ENCODE measurements around the gene CSK.
"Not testable (repeated sequence)": the region's sequence is repeated elsewhere in the genome, so short reads cannot be mapped to it uniquely, and the experiment has no call there.

Gene CSK

DNA sequence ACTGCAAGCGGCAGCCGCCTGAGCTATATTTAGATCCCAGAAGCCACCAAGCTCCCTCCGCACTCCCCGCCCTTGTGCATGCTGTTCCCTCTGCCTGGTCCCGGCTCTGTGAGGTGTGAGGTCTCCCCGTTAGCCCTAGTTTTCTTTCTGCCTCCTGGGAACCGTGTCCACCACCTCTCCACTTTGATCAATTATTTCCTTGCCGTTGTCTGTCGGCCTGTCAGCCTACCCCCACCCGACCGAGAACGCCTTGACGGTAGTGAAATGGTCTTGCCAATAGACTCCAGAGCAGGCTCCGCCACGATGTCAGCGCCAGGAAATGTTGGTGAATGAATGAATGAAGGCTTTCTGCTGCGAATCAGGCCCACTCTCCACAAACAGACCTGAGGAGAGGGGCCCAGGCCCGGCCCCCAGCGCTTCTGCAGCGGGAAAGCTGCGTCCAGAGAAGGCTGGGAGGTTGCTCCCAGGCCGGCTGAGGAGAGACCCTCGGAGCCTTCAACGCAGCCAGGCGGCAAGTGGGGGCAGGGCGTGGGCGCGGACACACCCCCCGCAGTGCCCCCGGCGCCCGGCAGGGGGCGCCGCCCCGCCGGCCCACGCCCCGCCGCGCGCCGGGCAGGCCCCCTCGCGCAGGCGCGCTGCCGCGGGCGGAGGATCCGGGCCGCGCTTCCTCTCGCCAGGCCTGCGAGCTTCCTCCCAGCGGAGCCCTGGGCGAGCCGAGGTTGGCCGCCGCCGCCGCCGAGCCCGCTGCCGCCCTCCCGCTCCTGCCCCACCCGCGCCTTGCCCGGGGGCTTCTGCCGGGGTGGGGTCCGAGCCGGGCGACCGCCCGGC, at the start of gene CSK:
TSS of gene CSK (plus strand) at position 650 of the 828 bp plus-strand sequence. CDS start 16,218 bp downstream, outside the sequence.
- DNase-seq (ENCODE audit: low read depth): peak; percentile 70

DNA sequence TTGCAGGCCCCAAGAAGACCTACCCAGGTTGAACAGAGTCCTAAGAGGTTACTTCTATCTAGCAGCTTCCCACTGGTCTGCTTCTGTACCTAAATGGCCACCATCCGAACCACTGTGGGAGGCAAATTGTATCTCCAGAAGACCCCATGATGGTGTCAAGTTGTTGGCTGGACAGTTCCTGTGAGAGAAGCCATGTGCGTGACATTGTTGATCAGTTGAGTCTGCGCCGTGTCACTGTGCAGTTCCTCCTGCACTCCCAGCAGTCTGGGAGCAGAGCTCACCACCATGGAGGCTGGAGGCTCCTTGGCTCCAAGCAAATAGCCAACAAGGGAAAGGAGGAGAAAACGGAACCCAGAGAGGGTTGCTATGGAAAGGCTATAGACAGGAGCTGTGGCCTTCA, 49.0 kb upstream of the CSK start:
- no peak for DNase-seq (ENCODE audit: low read depth)

DNA sequence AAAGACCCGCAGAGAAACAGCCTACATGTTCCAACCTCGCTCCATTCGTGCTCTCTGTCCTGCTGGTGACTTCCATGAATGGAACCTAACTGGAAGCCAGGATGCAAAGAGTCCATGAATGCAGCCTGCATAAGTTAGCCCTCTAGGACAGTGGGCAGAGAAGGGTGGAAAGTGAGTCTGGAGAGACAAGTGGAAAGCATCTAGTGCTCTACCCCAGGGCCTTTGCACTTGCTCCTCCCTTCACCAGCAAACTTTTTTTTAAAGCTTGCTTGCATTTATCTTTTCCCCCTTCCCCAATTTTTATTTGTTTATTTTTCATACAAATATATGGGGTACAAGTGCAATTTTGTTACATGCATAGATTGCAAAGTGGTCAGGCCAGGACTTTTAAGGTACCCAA, 48.6 kb upstream of the CSK start:
- DNase-seq (ENCODE audit: low read depth): no peak

DNA sequence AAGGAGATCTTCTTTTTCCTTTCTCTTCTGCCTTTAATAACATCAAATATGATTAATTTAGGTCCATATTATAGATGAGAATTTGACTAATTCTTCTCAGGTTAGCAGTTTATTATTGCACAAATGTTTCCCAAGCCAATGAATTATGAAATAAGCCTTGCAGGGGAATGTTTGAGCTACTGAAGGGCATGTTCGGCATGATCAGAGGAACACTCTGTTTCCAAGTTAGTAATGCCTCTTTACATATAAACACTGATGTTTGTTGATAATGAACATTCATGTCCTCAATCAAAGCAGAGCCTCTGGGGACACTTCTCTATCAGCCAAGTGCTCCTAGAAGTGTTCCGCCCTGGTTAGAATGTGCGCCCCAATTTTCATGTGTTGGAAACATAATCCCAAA, 46.6 kb upstream of the CSK start:
- DNase-seq (ENCODE audit: low read depth): no peak

DNA sequence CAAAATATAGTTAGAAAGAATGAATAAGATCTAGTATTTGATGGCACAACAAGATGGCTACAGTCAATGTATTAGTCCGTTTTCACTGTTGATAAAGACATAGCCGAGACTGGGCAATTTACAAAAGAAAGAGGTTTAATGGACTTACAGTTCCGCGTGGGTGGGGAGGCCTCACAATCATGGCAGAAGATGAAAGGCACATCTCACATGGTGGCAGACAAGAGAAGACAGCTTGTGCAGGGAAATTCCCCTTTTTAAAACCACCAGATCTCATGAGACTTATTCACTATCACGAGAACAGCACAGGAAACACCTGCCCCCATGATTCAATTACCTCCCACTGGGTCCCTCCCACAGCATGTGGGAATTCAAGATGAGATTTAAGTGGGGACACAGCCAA, 43.6 kb upstream of the CSK start:
- DNase-seq (ENCODE audit: low read depth): not testable (repeated sequence)

DNA sequence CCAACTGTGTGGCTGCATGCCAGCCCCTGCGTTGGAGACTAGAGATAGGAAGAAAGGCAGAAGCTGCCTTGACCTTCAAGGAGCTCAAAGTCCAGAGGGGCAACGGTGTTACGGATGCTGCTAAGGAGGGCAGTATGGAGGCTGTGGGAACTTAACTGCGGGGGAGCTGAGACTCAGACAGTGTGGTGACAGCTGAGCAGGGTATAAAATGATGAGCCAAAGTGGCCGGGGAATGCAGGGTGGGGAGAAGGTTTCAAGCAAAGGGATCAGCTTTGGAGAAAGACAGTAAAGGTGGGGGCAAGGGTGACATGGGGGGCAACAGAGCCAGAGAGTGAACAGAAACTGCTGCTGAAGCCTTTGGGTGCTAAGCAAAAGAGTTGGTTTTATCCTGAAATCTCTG, 39.5 kb upstream of the CSK start:
- no peak for DNase-seq (ENCODE audit: low read depth)

DNA sequence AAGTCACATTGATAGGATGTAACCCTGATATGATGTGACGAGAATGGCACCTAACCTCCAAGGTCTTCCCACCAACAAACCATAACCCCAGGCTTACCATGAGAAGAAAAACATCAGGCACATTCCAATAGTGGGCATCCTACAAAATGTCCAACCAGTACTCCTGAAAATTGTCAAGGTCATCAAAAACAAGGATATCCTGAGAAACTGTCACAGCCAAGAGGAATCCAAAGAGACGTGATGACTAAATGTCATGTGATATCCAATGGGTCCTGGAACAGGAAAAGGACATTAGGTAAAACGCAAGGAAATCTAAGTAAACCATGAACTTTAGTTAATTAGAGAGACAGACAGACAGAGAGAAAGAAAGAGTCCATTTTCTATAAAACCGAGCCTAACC, 35.5 kb upstream of the CSK start:
- DNase-seq (ENCODE audit: low read depth): no peak

DNA sequence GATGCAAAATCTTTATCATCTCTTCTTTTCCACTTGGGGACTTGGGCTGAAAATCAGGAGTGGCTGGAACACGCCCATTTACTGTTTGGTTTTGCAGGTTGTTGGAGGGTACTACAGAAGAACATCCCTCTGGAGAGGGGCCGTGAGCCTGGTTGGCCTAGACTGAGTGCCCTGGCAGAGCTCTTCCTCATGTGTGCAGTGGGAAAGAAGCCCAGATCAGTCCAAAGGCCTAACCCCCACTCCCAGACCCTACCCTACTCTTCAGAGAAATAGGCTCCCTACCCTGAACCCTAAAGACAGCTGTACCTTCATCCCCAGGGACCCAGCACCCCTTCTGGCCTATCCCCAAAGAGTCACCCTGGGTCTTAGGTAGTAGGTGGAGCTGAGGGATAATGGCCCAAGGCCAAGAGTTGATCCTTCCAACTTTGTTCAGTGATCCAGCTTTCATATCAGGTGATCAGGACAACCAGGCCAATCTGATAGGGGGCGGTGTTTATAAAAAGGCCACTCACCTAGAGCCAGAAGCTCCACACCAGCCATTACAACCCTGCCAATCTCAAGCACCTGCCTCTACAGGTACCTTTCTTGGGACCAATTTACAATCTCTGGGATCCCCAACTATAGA, 33.4 kb upstream of the CSK start, which contains the start of gene CYP1A2:
TSS of gene CYP1A2 (plus strand) at position 524 of the 625 bp plus-strand sequence. CDS start 894 bp downstream, outside the sequence.
- DNase-seq (ENCODE audit: low read depth): no peak

DNA sequence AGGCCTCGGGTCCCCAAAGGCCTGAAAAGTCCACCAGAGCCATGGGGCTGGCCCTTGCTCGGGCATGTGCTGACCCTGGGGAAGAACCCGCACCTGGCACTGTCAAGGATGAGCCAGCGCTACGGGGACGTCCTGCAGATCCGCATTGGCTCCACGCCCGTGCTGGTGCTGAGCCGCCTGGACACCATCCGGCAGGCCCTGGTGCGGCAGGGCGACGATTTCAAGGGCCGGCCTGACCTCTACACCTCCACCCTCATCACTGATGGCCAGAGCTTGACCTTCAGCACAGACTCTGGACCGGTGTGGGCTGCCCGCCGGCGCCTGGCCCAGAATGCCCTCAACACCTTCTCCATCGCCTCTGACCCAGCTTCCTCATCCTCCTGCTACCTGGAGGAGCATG, 32.0 kb upstream of the CSK start:
- no peak for DNase-seq (ENCODE audit: low read depth)

DNA sequence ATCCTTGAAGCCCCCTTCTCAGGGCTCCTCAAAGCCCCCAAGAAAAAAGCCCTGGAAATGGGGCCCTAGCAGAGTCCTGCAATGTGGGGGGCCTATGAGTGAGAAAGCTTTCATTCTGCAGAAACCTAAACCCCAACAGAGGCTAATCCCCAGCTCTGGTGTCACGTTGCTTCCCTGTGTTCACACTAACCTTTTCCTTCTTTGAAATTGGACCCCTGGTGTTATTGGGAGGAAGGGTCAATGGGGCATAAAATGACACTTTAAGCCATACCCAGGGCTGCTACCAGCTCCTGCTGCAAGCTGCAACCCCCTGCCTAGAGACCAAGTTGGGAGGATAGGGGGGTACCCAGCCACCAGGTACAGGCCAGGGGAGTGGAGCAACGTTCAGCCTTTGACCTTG, 31.1 kb upstream of the CSK start:
- no peak for DNase-seq (ENCODE audit: low read depth)

DNA sequence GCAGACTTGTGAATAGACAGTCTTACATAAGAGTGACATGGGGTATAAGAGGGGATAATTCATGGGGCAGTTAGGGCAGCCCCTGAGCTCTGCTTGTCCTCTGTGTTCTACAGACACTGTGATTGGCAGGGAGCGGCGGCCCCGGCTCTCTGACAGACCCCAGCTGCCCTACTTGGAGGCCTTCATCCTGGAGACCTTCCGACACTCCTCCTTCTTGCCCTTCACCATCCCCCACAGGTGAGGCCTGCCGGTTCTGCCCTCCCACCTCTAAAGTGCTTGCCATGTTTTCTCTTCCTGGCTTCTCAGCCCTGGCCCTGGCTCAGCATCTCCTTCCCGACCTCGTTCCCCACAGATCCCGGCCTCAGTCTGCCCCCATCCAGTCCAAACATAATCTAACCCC, 29.9 kb upstream of the CSK start:
- DNase-seq (ENCODE audit: low read depth): no peak

DNA sequence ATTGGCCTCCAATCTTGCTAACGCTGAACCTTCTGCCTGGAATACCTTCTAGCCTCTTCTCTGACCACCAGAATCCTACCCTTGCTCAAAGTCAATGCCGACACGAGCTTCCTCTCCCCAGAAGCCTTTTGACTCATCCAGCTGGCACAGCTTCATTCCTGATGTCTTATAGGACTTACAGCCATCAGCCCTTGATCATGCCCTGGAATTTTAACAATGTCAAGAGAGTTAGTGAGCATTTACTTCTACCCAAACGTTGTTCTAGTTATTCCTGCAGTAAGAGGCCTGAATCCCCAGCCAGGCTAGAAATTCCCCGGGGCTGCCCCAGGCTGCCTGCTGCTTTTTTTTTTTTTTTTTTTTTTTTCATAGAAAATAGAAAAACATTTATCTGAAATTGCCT, 29.3 kb upstream of the CSK start:
- DNase-seq (ENCODE audit: low read depth): no peak

DNA sequence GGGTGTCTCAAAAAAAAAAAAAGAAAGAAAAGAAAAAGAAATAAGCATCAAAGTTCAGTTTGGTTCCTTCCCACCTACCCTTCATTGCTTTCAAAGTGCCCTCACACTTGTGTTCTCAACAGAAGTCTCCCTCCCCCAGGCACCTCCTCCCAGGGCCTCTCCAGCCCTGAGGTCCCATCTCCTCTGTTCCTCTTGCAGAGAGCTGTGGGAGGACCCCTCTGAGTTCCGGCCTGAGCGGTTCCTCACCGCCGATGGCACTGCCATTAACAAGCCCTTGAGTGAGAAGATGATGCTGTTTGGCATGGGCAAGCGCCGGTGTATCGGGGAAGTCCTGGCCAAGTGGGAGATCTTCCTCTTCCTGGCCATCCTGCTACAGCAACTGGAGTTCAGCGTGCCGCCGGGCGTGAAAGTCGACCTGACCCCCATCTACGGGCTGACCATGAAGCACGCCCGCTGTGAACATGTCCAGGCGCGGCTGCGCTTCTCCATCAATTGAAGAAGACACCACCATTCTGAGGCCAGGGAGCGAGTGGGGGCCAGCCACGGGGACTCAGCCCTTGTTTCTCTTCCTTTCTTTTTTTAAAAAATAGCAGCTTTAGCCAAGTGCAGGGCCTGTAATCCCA, 27.2 kb upstream of the CSK start:
- DNase-seq (ENCODE audit: low read depth): no peak

DNA sequence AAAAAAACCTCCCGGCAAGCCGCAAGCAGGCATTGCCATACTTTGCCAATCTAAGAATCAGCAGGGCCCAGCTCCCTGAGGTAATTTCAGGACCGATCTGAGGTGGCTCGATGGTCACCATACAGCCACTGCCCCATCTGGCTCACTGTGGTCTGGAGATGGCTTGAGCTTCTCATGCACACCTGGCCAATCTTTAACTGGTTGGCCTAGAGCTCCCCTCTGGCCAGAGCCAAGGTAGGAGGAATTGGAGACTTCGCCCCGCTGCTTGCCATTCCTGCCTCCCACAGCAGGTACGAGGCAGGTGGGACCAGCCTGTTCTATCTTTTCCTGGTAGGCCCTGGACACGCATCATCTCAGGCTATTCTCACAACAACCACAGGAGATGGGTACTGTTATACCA, 23.1 kb upstream of the CSK start:
- no peak for DNase-seq (ENCODE audit: low read depth)

DNA sequence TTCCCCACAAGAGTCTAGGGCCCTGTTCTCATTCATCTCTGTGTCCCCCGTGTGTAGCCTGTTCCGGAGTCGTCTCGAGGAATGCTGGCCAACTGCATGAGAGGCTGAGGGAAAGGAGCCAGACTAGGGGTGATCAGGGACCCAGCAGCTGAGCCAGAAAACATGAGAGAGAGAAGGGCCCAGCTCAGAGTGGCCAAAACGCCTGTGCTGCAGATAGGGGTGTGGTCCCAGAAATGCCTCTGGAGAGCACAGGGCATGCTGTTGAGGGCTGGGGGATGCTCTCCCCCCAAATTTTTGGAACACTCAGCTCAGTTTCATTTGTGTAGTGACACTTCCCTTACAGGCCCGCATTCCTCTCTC, 19.1 kb upstream of the CSK start:
- no peak for DNase-seq (ENCODE audit: low read depth)

DNA sequence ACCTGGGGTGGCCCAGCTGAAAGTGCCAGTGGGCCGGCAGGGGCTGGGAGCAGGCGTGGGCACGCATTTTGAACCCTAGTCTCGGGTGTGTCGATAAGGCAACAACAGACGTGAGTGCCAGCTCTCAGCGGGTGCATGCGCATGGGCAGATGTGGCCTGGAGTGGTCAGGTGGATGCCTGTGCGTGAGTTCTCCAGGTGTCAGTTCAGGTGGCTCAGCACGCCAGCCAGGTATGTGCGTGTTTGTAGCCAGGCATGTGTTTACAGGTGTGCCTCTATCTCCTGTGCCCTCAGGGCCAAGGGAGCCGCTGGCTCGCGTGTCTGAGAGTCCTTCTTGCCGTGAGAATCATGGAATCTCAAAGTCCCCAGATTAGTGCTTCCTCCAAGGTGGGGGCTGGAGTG, 18.5 kb upstream of the CSK start:
- DNase-seq (ENCODE audit: low read depth): no peak

DNA sequence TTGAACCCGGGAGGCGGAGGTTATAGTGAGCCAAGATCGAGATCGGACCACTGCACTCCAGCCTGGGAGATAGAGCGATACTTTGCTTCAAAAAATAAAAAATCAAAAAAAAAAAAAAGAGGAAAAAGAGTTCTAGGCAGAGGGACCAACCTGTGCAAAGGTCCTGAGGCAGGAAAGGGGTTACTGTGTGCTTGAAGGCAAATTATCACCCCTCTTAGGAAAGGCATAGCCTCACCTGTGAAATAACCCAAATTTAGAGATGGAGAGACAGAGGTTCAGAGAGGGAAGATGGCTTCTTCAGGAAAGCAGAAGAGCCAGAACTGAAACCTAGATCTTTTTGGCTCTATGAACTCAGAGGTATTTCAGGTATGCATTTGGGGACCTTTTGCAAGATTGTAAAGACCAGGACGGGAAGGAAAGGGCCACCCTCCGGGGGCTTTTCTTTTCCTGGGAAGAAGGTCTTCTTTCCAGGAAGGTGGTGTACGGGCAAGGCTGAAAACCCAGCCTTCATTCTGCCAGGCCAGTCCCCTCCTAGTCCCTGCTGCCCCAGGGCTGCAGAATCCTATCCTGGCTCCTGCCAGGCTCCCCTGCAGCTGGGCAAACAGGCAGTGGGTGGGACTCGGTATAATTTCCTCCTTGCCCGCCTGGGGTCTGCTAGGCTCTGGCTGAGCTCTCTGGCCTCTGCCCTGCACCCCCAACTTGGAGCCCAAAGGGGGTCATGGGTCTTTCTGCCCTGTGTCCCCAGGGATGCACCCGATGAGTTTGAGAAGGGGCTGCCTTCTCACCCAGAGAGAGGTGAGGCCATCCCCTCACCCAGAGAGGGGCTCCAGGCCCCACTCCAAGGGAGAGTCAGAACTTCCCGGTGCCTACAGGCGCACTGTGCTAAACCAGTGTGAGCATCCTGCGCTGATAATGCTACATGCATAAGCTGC, 14.4 kb upstream of the CSK start:
- DNase-seq (ENCODE audit: low read depth): no peak

DNA sequence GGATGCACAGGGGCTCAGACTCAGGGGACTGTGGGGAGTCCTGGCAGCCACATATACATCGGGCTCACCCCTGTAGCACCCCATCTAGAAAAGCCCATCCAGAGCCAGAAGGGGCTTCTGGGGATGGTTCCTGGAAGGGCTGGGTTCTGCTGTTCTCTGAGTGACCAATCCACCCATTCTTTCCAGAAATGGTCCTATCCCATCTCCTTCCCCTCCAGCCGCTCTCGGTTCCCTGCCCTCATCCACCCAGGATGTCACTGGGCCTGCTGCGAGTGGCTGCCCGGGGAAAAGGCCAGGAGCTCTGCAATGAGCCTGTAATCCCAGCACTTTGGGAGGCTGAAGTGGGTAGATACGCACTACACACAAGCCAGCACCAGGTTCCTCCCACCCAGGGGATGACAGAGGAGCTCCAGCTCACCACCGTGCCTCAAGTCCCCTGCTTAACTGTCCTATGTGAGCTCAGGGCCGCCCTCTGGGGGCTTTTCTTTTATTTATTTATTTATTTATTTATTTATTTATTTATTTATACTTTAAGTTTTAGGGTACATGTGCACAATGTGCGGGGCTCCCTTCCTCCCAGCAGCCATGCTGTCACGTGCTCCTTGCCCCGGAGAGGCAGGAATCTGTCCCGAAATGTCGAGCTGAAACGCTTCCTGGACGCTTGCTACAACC, 13.6 kb upstream of the CSK start:
- DNase-seq (ENCODE audit: low read depth): no peak

DNA sequence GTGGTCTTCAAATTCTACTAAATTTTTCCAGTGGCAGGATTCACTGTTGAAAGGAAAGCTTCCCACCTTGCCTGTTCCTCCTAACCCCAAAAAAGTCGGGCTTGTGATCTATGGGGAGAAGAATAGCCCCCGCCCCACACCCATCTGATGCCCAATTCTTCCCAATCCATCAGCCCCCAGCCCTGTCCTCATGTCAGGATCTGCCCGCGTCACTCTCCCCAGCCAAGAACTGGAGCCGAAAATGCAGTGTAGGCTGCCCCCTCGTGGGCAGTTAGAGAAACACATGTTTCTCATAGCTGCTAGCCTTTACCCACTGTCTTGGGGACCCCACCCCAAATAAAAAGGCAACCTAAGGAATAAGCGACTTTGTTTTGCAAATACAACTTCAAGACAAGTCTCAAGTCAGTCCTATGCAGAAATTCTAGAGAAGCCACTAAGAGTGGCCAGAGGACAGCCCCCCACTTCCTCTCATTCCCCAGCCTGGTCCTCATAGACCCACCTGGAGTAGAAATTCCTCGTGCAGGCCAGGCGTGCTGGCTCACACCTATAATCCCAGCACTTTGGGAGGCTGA, 13.0 kb upstream of the CSK start:
- DNase-seq (ENCODE audit: low read depth): no peak

DNA sequence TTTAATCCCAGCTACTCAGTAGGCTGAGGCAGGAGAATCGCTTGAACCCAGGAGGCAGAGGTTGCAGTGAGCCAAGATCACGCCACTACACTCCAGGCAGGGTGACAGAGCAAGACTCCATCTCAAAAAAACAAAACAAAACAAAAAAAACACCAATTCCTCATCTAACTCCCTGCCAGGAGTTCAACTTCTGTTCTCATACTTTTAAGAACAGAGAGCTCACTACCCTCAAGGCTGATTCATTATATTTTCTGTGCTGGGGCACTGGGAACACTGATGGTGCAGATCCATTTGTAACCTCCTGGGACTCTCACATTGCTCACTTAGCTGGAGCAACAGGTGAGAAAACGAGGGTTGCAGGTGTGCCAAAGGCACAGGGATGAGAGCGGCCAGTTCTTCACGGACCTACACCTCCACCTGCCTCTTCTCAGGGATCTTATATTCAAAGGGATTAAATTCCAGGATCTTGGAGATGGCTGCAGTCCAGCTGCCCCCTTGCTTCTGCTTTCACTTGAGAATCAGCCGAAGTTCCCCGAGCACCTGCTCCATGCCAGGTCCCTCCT, 12.3 kb upstream of the CSK start:
- no peak for DNase-seq (ENCODE audit: low read depth)
